Neuronal stem cell (in vitro differentiated cells): ENCODE data around the gene RAB34.

ENCODE experiments used
- DNase-seq: peaks from one replicate; pipeline ENCODE4 v3.0.0-alpha.2; 2013; ENCODE audit warnings: low spot score
- H2AFZ ChIP-seq: one replicate; pipeline ENCODE4 v1.6.1; 2013; ENCODE audit warnings: mild to moderate bottlenecking, low read length, inconsistent platforms
- H2AK5ac ChIP-seq: 2 replicates; pipeline ENCODE4 v1.6.1; 2013; ENCODE audit warnings: low read depth, mild to moderate bottlenecking, inconsistent platforms, low read length, moderate library complexity, mixed read lengths
- H2BK120ac ChIP-seq: 2 replicates; pipeline ENCODE4 v1.6.1; 2013; ENCODE audit warnings: low read depth, mild to moderate bottlenecking, inconsistent platforms, low read length, moderate library complexity, mixed read lengths
- H2BK12ac ChIP-seq: one replicate; pipeline ENCODE4 v1.6.1; 2013; ENCODE audit warnings: low read length, inconsistent platforms
- H2BK15ac ChIP-seq: 2 replicates; pipeline ENCODE4 v1.6.1; 2013; ENCODE audit warnings: mild to moderate bottlenecking, low read length, inconsistent platforms, mixed read lengths
- H2BK5ac ChIP-seq: one replicate; pipeline ENCODE4 v1.6.1; 2013; ENCODE audit warnings: inconsistent platforms, mild to moderate bottlenecking, low read length, moderate library complexity
- H3K14ac ChIP-seq: one replicate; pipeline ENCODE4 v1.6.1; 2013; ENCODE audit warnings: low read length, inconsistent platforms
- H3K18ac ChIP-seq: 2 replicates; pipeline ENCODE4 v1.6.1; 2013; ENCODE audit warnings: low read length, inconsistent platforms
- H3K23ac ChIP-seq: 2 replicates; pipeline ENCODE4 v1.6.1; 2013; ENCODE audit warnings: low read depth, mild to moderate bottlenecking, mixed read lengths, low read length, inconsistent platforms; ENCODE audit not compliant: poor library complexity
- H3K27ac ChIP-seq: replicated peaks from 3 replicates; pipeline ENCODE4 v1.5.1; 2013; ENCODE audit warnings: low read length, inconsistent platforms
- H3K27me3 ChIP-seq, 3 experiments: 2 replicates each; pipeline ENCODE4 v1.6.1; 2013; ENCODE audit warnings: low read length in 3 of 3, mild to moderate bottlenecking in 2 of 3, inconsistent platforms in 1 of 3, low read depth in 1 of 3, mixed read lengths in 1 of 3, moderate library complexity in 1 of 3; ENCODE audit not compliant: control insufficient read depth in 3 of 3, insufficient read depth in 3 of 3
- H3K36me3 ChIP-seq, 2 donors: replicated peaks in 1 of 2; 2 replicates each; pipeline ENCODE4 v1.6.1; 2013; ENCODE audit warnings: low read length in 2 of 2; ENCODE audit not compliant: control insufficient read depth in 2 of 2, insufficient read depth in 2 of 2
- H3K4ac ChIP-seq: 2 replicates; pipeline ENCODE4 v1.6.1; 2013; ENCODE audit warnings: inconsistent platforms, mild to moderate bottlenecking, low read length, moderate library complexity
- H3K4me1 ChIP-seq, 2 donors: 1 replicate in 1 of 2; 2 replicates in 1 of 2; pipeline ENCODE4 v1.6.1; 2013; ENCODE audit warnings: low read length in 2 of 2, low read depth in 1 of 2; ENCODE audit not compliant: control insufficient read depth in 2 of 2, insufficient read depth in 1 of 2
- H3K4me2 ChIP-seq: one replicate; pipeline ENCODE4 v1.6.1; 2013; ENCODE audit warnings: mild to moderate bottlenecking, low read length, inconsistent platforms; ENCODE audit not compliant: insufficient read depth, poor library complexity, severe bottlenecking
- H3K4me3 ChIP-seq, 2 donors: 2 replicates each; pipeline ENCODE4 v1.5.1; 2013; ENCODE audit warnings: low read length in 2 of 2, mild to moderate bottlenecking in 2 of 2, inconsistent platforms in 1 of 2, moderate library complexity in 1 of 2
- H3K79me1 ChIP-seq: one replicate; pipeline ENCODE4 v1.6.1; 2013; ENCODE audit warnings: low read depth, mild to moderate bottlenecking, inconsistent platforms, low read length, moderate library complexity
- H3K9ac ChIP-seq: one replicate; pipeline ENCODE4 v1.6.1; 2013; ENCODE audit warnings: mild to moderate bottlenecking, low read depth, low read length, inconsistent platforms; ENCODE audit not compliant: poor library complexity
- H3K9me3 ChIP-seq, 2 donors: replicated peaks in 1 of 2; 2 replicates each; pipeline versions ENCODE3 to v1.6.1; 2013; ENCODE audit warnings: low read length in 2 of 2, mild to moderate bottlenecking in 2 of 2, inconsistent platforms in 1 of 2, low read depth in 1 of 2, mixed read lengths in 1 of 2, moderate library complexity in 1 of 2; ENCODE audit not compliant: control insufficient read depth in 2 of 2, insufficient read depth in 1 of 2
- H4K8ac ChIP-seq: one replicate; pipeline ENCODE4 v1.6.1; 2013; ENCODE audit warnings: low read depth, mild to moderate bottlenecking, inconsistent platforms, low read length, moderate library complexity
- H4K91ac ChIP-seq: one replicate; pipeline ENCODE4 v1.6.1; 2013; ENCODE audit warnings: low read length, low read depth, mild to moderate bottlenecking, inconsistent platforms; ENCODE audit not compliant: poor library complexity
- WGBS, 2 donors: extraction: QIAGEN DNeasy Blood & Tissue Kit; methylation state at CpG; one replicate each; pipeline ENCODE4 v1.1.7; 2013; ENCODE audit warnings: missing lambda C conversion rate in 2 of 2, mixed read lengths in 1 of 2; ENCODE audit not compliant: insufficient read length in 2 of 2, insufficient replicate concordance in 1 of 2; ENCODE audit errors: extremely low coverage in 2 of 2; 5-methylcytosine and 5-hydroxymethylcytosine counted together

Gene RAB34

GRCh38 chr17:28675980-28676379, 41.7 kb downstream of the RAB34 start:
- no peaks in the 10 kb centered on the region for H3K4me1 ChIP-seq
- H4K8ac ChIP-seq, result no peak overlapping the region
- H3K4ac ChIP-seq, result no peak overlapping the region
- no peak overlapping the region for H3K23ac ChIP-seq
- H2AFZ ChIP-seq, result no peak overlapping the region
- H3K9me3 ChIP-seq, result no peaks in the 10 kb centered on the region
- no peak overlapping the region for H3K9ac ChIP-seq
- no CpG with 5 or more reads among the region's 7 CpGs for WGBS, 2 donors
- H2BK12ac ChIP-seq, result no peak overlapping the region
- no peak overlapping the region for H2BK15ac ChIP-seq
- no peak overlapping the region for H3K14ac ChIP-seq
- no peak overlapping the region for H2BK5ac ChIP-seq
- H3K4me3 ChIP-seq, result no peak overlapping the region
- no peak overlapping the region for H2AK5ac ChIP-seq
- no peaks in the 10 kb centered on the region for H3K79me1 ChIP-seq
- H2BK120ac ChIP-seq, result no peak overlapping the region
- H3K36me3 ChIP-seq, result peaks cover 56 to 93% of the 10 kb centered on the region in 2 donors
- H3K27me3 ChIP-seq, result no peaks in the 10 kb centered on the region
- no peak overlapping the region for H3K4me2 ChIP-seq
- H4K91ac ChIP-seq, result no peak overlapping the region
- H3K18ac ChIP-seq, result no peak overlapping the region
- no peak overlapping the region for H3K27ac ChIP-seq
- DNase-seq, result no peak

- Histone ChIP-seq H3K4me2 (no peak overlapping the region), H3K18ac (no peak overlapping the region), H2BK15ac (no peak overlapping the region), H3K4me1 (no peaks in the 10 kb centered on the region), H3K27ac (no peak overlapping the region), H2BK120ac (no peak overlapping the region), H3K4ac (no peak overlapping the region), H2AFZ (no peak overlapping the region), H3K27me3 (no peaks in the 10 kb centered on the region), H3K14ac (no peak overlapping the region), H2BK5ac (no peak overlapping the region), H3K79me1 (no peaks in the 10 kb centered on the region), H3K23ac (no peak overlapping the region), H3K4me3 (no peak overlapping the region), H3K9ac (no peak overlapping the region), H4K91ac (no peak overlapping the region), H2AK5ac (no peak overlapping the region), H2BK12ac (no peak overlapping the region), H4K8ac (no peak overlapping the region), H3K36me3 (peaks cover 54 to 92% of the 10 kb centered on the region in 2 donors), H3K9me3 (no peaks in the 10 kb centered on the region)
- no peak for DNase-seq
- no CpG with 5 or more reads among the region's 3 CpGs for WGBS, 2 donors
Measured at GRCh38 chr17:28675490-28675889, 42.2 kb downstream of the RAB34 start.

- Histone ChIP-seq H2AK5ac (no peak overlapping the region), H2BK15ac (no peak overlapping the region), H3K4me3 (no peak overlapping the region), H3K27ac (no peak overlapping the region), H3K18ac (no peak overlapping the region), H2BK120ac (no peak overlapping the region), H2BK5ac (no peak overlapping the region), H3K9me3 (no peaks in the 10 kb centered on the region), H2AFZ (no peak overlapping the region), H3K9ac (no peak overlapping the region), H3K4ac (no peak overlapping the region), H3K79me1 (no peaks in the 10 kb centered on the region), H3K4me1 (peaks cover 0 to 10% of the 10 kb centered on the region in 2 donors), H4K8ac (no peak overlapping the region), H3K14ac (no peak overlapping the region), H2BK12ac (no peak overlapping the region), H4K91ac (no peak overlapping the region), H3K4me2 (no peak overlapping the region), H3K36me3 (peaks cover 30 to 94% of the 10 kb centered on the region in 2 donors), H3K27me3 (no peaks in the 10 kb centered on the region), H3K23ac (no peak overlapping the region)
- WGBS, 2 donors, result no CpG with 5 or more reads among the region's 1 CpG
- DNase-seq, result no peak
Measured at GRCh38 chr17:28669918-28670317, 47.8 kb downstream of the RAB34 start.

GRCh38 chr17:28667870-28668269, 49.8 kb downstream of the RAB34 start:
- no peak overlapping the region for H3K14ac ChIP-seq
- H3K36me3 ChIP-seq, result peaks cover 14 to 89% of the 10 kb centered on the region in 2 donors
- no peak overlapping the region for H4K91ac ChIP-seq
- H3K79me1 ChIP-seq, result no peaks in the 10 kb centered on the region
- peaks cover 0 to 17% of the 10 kb centered on the region in 2 donors for H3K4me1 ChIP-seq
- no peak overlapping the region for H3K4me3 ChIP-seq
- no peak for DNase-seq
- H3K9me3 ChIP-seq, result no peaks in the 10 kb centered on the region
- no peak overlapping the region for H4K8ac ChIP-seq
- no CpG with 5 or more reads among the region's 1 CpG for WGBS, 2 donors
- no peak overlapping the region for H3K27ac ChIP-seq
- H3K9ac ChIP-seq, result no peak overlapping the region
- H3K4me2 ChIP-seq, result no peak overlapping the region
- no peak overlapping the region for H2BK5ac ChIP-seq
- H2AFZ ChIP-seq, result no peak overlapping the region
- no peak overlapping the region for H3K18ac ChIP-seq
- no peak overlapping the region for H2BK12ac ChIP-seq
- no peak overlapping the region for H2BK120ac ChIP-seq
- H3K23ac ChIP-seq, result no peak overlapping the region
- H2BK15ac ChIP-seq, result no peak overlapping the region
- no peak overlapping the region for H2AK5ac ChIP-seq
- no peak overlapping the region for H3K4ac ChIP-seq
- H3K27me3 ChIP-seq, result no peaks in the 10 kb centered on the region
